GM19324 (cell line): ENCODE results near the gene SDC4.

Experiments used
- ATAC-seq: cut with Tn5 transposase; IDR thresholded peaks from one replicate; pipeline ENCODE4 v1.9.1; 2021; ENCODE audit warnings: mild to moderate bottlenecking, moderate library complexity; ENCODE audit not compliant: unreplicated experiment, low FRiP score

Gene SDC4

DNA sequence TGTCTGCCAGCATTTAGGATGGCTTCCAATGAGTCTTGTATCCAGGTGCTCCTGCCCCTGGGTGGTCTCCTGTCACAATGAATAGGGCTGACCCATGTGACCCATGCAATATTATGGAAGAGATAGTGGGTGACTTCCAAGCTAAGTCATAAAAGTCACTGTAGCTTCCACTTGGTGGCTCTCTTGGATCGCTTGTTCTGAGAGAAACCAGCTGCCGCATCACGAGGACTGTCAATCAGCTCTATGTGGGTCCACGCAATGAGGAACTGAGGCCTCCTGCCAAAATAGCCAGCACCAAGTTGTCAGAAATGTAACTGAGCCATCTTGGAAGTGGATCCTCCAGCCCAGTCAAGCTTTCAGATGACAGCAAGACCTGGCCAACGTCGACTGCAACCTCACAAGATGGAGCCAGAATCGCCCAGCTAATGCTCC, 25.3 kb downstream of the SDC4 start:
- ATAC-seq = no peak

DNA sequence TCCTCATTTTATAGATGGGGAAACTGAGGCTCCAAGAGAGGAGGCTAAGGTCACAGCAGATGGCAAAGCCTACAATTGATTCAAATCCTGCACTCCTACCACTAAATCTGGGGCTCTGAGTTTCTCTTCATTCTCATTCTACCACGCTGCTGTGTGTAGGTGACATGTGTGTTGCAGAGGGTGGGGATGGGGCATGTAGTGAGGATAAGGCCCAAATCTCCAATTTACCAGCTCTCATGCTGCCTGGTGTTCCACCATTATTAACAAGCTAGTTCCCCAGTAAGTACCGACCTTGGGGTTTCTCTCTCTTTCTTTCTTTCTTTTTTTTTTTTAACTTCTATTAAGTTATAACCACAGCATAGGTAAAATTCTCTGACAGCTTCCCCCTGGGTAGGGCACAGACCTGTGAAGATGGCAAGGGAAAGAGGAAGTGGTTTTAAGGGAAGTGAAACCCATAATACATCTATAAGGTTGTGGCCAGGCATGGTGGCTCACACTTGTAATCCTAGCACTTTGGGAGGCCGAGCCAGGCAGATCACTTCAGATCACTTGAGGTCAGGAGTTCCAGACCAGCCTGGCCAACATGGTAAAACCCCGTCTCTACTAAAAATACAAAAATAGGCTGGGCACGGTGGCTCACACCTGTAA, 27.2 kb downstream of the SDC4 start:
- no peak for ATAC-seq

DNA sequence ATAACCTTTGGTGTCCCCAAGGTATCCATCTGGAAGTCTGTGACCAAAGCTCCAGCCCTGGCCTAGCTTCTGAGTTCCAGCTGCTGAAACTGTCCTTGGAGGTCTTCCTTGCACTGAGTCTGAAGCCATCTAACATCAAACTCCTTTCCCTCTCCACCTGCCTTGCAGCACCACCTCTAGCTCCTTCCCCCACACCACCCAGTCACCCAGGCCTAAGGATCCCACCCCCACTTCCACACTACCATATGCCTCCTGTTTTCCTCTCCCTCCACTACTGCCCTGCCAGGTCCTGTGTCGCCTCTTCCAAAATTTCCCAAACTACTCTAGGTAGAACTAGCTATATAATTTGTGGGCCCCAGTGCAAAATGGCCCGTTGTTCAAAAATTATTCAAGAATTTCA, 29.3 kb downstream of the SDC4 start:
- no peak for ATAC-seq

DNA sequence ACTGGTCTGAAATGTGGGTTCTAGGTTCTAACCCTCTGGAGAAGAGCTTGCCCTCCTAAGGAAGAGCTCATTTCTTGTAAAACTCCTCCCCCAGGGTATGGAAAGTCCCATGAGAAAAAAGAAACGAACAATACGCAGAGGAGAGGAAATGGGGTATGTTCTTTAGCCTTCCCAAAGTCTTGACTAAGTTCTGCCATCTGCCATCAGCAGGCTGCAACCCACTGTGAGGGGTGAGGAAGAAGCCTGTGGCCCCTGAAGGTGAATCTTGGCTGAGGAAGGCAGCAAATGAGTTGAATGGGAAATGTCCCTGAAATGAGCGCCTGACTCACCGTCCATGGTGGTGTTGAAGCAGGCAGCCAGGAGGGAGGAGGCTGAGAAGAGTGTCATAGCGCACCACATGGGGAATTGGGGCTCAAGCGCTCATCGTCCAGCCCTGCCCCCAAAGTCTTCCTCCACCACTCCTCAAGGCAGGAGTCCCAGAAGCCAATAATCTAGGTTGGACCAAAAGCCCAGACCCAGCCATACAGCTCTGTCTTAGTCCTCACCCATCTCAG, 29.8 kb downstream of the SDC4 start:
- ATAC-seq = no peak

DNA sequence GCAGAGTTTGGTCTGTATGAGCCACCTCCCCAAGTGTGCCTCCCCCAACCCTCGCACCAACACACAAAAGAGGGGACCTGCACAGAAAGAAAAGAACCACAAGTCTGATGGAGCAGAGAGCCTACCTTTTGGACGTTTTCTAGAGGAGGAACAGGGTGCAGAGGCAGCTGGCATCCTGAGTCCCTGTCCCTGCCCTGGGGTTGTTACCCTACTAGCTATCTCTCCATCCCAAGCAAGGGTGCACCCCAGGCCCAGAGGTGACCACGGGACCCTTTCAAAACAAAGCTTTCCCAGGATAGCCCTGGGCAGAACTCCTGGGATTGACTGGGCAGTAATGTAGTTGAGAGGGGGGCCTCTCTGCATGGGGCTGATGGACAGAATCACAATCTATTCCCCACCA, 30.4 kb downstream of the SDC4 start:
- ATAC-seq = no peak

DNA sequence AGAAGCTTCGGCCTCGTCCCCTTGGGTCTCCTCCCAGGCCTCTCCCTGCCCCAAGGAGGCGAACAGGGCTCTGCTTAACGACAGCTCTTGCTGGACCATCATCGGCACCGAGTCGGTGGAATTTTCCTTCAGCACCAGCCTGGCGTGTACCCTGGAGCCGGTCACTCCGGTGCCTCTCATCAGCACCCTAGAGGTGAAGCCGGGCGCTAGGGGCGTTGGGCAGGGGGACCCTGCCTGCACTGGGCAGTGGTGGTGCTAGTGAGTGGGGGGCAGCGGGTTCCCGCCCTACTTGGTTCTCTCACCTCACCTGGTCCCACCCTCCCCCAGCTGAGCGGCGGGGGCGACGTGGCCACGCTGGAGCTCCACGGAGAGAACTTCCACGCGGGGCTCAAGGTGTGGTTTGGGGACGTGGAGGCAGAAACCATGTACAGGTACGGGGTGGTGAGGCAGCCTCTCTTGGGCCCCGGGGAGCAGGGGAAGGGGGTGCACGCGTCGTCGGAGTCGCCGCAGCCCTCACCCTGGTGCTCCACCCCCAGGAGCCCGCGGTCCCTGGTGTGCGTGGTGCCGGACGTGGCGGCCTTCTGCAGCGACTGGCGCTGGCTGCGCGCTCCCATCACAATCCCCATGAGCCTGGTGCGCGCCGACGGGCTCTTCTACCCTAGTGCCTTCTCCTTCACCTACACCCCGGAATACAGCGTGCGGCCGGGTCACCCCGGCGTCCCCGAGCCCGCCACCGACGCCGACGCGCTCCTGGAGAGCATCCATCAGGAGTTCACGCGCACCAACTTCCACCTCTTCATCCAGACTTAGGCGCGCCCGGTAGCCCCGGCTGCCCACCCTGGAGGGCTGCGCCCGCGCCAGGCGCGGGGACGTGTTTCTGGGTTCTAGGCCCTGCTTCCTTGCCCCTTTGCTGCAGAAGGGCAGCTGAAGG, 31.8 kb downstream of the SDC4 start:
- ATAC-seq = no peak

DNA sequence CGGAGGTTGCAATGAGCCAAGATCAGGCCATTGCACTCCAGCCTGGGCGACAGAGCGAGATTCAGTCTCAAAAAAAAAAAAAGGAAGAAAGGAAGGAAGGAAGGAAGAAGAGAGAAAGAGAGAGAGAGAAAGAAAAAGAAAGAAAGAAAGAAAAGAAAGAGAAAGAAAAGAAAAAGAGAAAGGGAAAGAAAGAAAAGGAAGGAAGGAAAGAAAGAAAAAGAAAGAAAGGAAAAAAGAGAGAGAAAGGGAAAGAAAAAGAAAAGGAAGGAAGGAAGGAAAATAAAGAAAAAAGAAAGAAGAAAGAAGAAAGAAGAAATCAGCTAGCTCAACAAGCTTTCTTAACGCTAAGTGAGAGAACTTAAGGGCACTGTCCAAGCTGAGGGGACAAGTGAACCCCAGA, 32.6 kb downstream of the SDC4 start:
- no peak for ATAC-seq

DNA sequence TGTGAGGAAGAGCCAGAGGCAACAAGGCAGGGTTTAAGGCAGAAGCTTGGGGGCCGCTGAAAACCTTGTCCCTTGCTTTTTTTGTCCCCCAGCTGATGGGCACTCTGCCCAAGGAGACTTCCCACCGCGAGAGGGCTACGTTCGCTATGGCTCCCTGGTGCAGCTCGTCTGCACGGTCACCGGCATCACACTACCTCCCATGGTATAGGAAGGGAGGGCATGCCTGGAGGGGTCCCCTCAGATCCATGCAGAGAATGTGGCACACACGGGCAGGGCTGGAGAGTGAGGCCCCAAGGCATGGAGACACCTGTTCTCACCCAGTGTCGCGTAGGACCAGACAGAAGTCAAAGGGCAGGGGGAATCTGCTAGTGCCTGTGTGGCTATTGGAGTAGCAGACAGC, 34.3 kb downstream of the SDC4 start:
- no peak for ATAC-seq

DNA sequence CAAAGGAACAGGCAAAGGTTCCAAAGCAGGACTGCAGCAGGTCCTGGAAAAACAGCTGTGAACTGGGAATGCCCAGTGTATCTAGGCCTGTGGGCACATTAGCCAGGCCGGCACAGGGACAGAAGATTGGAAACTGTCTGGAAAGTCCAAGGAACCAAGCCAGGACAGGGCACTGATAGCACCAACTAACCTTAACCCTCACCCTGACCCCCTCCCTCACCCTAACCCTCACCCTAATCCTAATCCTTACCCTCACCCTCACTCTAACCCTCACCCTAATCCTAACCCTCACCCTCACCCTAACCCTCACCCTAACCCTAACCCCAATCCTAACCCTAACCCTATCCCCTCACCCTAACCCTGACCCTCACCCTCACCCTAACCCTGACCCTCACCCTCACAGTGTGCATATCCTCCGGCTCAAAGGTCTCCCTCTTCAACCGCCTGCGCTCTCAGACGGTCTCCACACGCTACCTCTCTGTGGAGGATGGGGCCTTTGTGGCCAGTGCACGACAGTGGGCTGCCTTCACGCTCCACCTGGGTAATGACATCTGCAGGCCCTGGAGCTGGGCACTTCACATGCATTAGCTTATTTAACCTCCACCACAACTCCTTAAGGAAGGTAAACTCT, 35.0 kb downstream of the SDC4 start:
- ATAC-seq = no peak

DNA sequence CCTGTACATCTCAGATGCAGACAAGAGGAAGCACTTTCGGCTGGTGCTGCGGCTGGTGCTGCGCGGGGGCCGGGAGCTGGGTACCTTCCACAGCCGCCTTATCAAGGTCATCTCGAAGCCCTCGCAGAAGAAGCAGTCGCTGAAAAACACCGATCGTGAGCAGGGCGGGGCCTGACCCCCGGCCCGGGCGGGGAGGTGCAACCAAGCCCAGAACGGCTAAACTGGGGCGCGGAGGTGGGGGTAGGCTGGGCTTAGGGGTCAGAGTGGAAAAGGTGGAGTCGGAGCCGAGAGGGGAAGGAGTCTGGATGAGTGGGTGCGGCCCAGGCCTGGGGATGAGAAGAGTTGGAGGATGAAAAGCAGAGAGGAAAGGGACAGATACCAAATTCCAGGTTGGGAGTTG, 36.0 kb downstream of the SDC4 start:
- no peak for ATAC-seq

DNA sequence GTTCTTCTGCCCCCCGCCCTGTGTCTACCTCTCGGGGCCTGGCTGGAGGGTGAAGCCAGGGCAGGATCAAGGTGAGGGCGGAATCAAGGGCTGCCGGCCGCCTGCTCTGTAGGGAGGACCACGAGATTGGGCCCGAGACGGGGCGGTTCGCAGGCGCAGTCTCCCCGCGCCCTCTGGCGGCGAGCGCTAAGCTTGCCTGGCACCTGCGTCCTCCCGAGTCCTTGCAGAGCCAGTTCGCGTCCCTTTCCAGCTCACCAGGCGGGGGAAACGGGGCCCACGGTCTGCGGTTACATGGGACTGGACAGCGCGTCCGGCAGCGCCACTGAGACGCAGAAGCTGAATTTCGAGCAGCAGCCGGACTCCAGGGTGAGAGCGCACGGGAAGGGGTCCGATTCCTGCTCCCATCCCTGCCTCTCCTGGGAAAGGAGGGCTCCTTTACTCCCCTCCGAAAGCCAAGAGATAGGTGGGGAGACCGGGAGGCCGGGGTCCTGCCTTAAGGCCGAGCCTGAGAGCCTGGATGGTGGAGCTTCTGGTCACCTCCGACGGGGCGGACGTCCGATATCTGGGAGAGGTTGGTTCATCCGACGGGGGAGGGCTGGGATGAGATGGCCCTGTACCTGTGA, 36.5 kb downstream of the SDC4 start:
- no peak for ATAC-seq

DNA sequence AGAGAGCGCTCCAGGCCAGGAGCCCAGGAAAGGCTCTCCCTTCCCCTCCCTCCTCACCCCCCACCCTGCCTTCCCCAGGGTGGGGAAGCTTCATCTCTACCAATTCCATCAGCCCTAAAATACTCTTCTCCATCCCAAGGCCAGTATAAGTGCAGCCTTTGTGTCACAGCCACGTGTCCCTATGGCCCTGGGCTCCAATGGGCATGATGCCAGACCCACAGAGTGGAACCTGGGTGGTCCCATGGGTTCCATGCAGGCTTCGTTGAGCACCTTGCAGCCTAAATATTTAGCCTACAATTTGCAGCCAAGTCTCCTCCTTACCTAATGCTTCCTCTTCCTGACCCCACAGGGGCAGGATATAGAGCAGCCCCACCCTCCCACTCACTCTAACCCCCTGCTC, 39.1 kb downstream of the SDC4 start:
- no peak for ATAC-seq

DNA sequence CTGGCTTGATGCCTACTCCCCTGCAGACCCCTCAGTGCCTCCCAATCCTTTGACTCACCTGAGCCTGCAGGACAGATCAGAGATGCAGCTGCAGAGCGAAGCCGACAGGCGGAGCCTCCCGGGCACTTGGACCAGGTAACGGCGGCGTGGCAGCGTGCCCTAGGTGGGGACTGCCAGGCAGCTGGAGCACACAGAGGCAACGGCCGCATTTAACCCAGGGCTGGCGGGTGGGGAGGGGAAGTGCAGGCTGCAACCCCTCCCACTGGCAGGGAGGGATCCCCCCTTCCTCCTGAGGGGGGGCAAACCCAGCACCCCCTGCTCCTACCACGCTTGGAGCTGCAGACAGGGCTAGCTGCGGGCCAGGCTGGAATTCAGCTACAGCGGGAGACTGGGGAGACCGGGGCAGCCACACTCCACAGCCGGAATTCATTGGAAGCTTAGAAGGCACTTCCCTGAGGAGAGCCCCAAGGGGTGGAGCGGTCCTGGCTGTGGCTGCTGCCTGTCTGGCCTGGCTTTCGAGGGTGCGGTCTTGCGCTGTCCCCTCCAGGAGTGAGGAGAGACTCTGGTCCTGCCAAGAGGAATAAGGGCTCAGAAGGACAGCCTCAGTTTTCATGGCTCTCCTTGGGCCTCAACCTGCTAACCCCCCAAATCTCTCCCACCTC, 40.0 kb downstream of the SDC4 start, which contains the start of gene MATN4:
Gene MATN4 (minus strand): TSS at position 183 of the 662 bp plus-strand sequence. CDS start 2,717 bp downstream, outside the sequence.
- no peak for ATAC-seq

DNA sequence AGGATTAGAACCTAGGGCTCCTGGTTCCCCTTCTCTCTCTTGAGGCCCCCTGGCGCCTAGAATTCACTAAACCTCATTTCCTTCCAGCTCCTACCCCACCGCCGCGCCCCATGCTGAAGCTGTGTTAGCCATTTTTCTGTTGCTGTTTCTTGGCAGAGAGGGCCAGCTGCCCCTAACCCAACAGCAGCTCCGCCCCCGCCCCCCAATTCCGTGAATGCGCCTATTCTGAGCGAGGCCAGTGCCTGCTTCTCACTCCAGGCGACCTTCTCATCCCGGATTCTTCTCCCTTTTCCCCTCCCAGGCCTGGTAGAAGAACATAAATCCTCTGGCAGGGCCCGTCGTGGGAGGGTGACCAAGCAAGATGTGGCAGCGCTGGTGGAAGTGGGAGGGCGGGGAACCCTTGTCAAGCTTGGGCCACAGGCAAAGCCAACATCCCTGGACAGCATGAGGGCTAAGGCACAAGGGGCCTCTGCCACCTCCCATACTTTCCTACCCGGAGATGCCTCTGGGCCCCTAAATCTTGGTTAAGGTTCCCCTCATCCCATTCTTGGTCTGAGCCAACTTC, 41.1 kb downstream of the SDC4 start:
- no peak for ATAC-seq

DNA sequence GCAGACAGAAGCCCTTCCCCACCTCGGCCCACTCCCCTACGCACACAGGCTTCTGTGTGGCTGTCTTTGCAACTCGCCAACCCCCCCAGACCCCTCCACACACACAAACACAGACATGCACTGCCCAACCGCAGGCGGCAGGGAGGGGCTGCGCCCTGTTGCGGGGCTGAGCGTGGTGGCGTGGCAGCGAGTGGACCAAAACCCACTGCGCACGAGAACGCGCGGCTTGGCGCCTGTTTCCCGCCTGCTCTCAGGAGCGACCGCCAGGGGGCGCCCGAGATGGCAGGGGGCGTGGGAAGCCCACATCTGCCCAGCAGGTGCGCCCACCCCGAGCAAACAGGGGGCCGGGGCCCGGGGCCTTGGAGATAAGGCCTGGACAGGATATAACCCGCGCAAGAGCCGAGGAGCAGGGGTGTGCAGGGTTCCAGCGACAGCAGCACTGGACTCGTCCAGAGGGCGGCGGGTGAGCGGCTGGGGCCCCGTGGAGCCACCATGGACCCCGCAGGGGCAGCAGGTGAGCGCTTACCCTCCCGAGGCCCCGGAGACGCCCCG, 41.7 kb downstream of the SDC4 start, which contains the start of gene RBPJL:
Gene RBPJL (plus strand): TSS at position 410 of the 552 bp plus-strand sequence. CDS start 83 bp downstream, at position 493.
- ATAC-seq = no peak

DNA sequence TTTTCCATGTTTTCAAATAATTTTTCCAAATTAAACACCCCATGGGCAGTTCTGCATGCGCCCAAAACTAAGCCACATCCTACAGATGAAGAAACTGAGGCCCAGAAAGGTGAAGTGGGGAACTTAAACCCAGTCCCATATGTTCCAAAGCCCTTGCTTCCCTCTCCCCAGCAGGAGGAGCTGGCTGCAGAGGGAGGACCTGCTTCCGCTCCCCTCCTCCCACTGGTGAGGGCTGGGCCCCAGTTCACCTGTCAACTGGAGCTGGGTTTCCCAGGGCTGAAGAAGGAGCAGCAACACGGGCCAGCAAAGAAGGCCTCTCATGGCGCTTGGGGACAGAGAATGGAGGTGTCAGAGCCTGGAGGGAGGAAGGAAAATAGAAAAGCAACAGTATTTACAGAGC, 43.0 kb downstream of the SDC4 start:
- no peak for ATAC-seq

DNA sequence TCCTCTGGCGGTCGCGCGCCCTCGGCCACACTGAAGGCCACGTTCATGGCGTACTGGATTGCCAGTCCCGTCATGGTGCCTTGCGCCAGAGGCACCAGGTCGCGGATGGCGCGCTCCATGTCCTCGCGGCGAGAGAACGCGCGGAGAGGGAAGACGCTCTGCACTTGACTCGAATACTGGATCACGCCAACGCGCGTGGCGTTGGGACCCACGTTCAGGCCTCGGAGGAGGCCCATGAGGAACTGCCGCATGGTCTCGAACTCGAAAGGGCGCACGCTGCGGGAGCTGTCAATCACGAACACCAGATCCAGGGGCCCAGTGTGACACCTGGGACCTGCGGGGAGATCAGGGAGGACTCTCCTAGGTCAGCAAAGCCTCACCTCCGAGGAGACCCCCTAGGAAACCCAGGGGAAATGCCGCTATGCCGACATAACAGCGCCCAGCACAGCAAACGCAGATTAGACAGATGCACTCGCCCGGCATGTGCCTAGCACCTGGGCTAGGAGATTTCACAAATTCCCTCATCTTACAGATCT, 43.7 kb downstream of the SDC4 start:
- no peak for ATAC-seq

DNA sequence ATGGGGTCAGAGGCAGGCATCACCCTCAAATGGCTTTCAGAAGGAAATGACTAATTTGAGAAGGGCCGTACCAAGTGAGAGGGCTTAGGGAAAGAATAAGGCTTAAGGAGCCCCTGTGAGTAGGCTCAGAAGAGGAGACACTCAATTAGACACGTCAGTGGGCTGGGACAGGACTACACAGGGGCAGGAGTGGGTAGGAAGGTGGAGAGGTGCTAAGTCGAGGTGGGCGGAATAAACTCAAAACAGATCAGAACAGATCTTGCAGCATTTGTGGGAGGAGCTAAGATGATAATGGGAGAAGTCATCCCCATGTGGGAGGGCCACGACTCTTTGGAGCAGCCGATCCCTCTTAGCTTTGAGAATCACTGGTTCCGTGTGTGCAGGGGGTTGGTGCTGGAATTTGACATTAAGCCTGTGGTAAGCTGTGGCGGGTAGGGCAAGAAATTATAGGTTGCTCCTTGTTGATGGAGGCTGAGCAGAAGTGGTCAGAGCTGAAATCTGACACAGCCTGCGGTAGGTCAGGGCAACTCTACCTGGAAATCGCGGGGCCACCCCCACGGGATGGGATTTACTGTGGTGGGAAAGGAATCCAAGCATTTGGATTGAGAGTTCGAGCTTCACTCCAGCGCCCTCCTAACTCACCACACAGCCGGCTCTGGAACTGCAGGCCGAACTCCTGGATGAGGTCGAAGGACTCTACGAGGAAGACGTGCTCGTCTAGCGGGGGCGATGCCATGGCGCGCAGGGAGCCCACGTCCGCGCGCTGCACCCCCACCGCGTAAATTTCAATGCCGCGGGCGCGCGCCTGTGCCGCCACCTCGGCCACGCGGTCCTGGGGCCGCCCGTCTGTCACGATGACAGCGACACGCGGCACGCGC, 44.4 kb downstream of the SDC4 start:
- no peak for ATAC-seq
